NCI-H1092 treated with DMSO at 0.1 percent for 48 hours (cell line): ENCODE data around the gene ENTPD5.
"Not testable (repeated sequence)": the region's sequence is repeated elsewhere in the genome, so short reads cannot be mapped to it uniquely, and the experiment has no call there.

Experiments used
- DNase-seq: peaks from one replicate; lab custom pipeline; 2025; lab: John Stamatoyannopoulos, UW

ENTPD5 gene

GRCh38 chr14:74005664-74006063, 13.4 kb downstream of the ENTPD5 start:
- not testable (repeated sequence) for DNase-seq

- no peak for DNase-seq
Measured at GRCh38 chr14:73998726-73999125, 20.4 kb downstream of the ENTPD5 start.

- no peak for DNase-seq
Measured at GRCh38 chr14:73997944-73998447, 21.1 kb downstream of the ENTPD5 start.

- DNase-seq: no peak
Measured at GRCh38 chr14:73997108-73997943, 21.8 kb downstream of the ENTPD5 start.

GRCh38 chr14:73996731-73997107, 22.4 kb downstream of the ENTPD5 start:
- no peak for DNase-seq

GRCh38 chr14:73995977-73996378, 23.1 kb downstream of the ENTPD5 start:
- no peak for DNase-seq

- DNase-seq: not testable (repeated sequence)
Measured at GRCh38 chr14:73994926-73995325, 24.2 kb downstream of the ENTPD5 start.

- DNase-seq: no peak
Measured at GRCh38 chr14:73991092-73991491, 28.0 kb downstream of the ENTPD5 start.

- not testable (repeated sequence) for DNase-seq
Measured at GRCh38 chr14:73988656-73989055, 30.4 kb downstream of the ENTPD5 start.

GRCh38 chr14:73988065-73988464, 31.0 kb downstream of the ENTPD5 start:
- no peak for DNase-seq

- DNase-seq: no peak
Measured at GRCh38 chr14:73977896-73978295, 41.2 kb downstream of the ENTPD5 start.

GRCh38 chr14:73976125-73976524, 43.0 kb downstream of the ENTPD5 start:
- DNase-seq: no peak

- no peak for DNase-seq
Measured at GRCh38 chr14:73973497-73973896, 45.6 kb downstream of the ENTPD5 start.

GRCh38 chr14:73968885-73969284, 50.2 kb downstream of the ENTPD5 start:
- DNase-seq: no peak

- no peak for DNase-seq
Measured at GRCh38 chr14:73965216-73965615, 53.9 kb downstream of the ENTPD5 start.

GRCh38 chr14:73961192-73961591, 57.9 kb downstream of the ENTPD5 start:
- DNase-seq: no peak

GRCh38 chr14:73958591-73958990, 60.5 kb downstream of the ENTPD5 start:
- DNase-seq: no peak

- no peak for DNase-seq
Measured at GRCh38 chr14:73955674-73956073, 63.4 kb downstream of the ENTPD5 start.

- DNase-seq: no peak
Measured at GRCh38 chr14:73953731-73954130, 65.4 kb downstream of the ENTPD5 start.

GRCh38 chr14:73949752-73950734, 69.0 kb downstream of the ENTPD5 start, which contains the start of the genes COQ6 and FAM161B:
COQ6 (plus strand) TSS chr14:73950302; CDS start chr14:73950333, 31 bp downstream.
FAM161B (minus strand) TSS chr14:73950094; CDS start chr14:73950026, 68 bp downstream.
- peak; percentile 97 for DNase-seq

GRCh38 chr14:73945159-73945670, 73.9 kb downstream of the ENTPD5 start:
- no peak for DNase-seq
